ENCODE results near the gene BHLHE23.

DNA sequence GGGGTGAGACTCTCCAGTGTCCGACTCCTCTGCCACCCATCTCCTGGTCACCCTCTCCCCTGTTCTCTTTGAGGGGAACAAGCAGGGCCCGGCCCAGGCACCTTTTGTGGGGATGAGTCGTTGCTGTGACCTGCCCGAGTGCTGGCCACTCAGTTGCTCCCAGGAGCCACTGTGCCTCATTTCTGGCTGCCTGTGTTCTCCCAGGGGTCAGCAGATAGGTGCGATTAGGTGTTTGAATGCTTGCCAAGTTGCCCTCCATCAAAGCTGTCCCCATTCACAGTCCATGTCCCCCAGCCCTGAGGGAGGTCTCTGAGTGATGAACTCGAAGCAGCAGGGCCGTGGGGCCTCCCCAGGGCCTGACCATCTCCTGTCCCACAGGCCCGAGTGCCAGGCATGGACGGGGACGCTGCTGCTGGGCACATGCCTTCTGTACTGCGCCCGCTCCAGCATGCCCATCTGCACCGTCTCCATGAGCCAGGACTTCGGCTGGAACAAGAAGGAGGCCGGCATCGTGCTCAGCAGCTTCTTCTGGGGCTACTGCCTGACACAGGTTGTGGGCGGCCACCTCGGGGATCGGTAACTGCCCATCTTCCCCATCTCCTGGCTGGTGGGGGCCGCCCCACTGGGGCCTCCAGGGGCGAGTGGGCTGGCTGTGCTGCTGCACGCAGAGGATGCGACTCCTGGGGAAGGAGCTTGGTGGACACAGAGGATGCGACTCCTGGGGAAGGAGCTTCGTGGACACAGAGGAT is 50.2 kb downstream of the BHLHE23 start:
- TF ChIP-seq POLR2AphosphoS5 (IDR thresholded peaks at IDR 0.05; ENCODE audit: low read depth, low read length) (no peak), POLR2A (IDR thresholded peaks at IDR 0.05; ENCODE audit: low read depth, low read length) (no peak), TAF1 (IDR thresholded peaks at IDR 0.05; ENCODE audit: low read depth, low read length) (no peak), SPI1 (IDR thresholded peaks at IDR 0.05; ENCODE audit: low read depth, low read length) (no peak), POU2F2 (IDR thresholded peaks at IDR 0.05; ENCODE audit: low read depth, low read length) (no peak)
